Mesenchymal stem cell (in vitro differentiated cells and primary cell): Measurements from ENCODE around the gene CXADR.

ENCODE experiments used
- DNase-seq: peaks from one replicate; pipeline ENCODE4 v3.0.0-alpha.2; 2013
- H2AFZ ChIP-seq: one replicate; pipeline ENCODE4 v1.6.1; 2013; ENCODE audit warnings: low read depth, mild to moderate bottlenecking, control low read depth, inconsistent platforms, low read length, moderate library complexity
- H2AK5ac ChIP-seq: 2 replicates; pipeline ENCODE4 v1.6.1; 2013; ENCODE audit warnings: low read length, moderate library complexity, mild to moderate bottlenecking, inconsistent platforms; ENCODE audit not compliant: severe bottlenecking
- H2BK120ac ChIP-seq: one replicate; pipeline ENCODE4 v1.6.1; 2013; ENCODE audit warnings: low read depth, mild to moderate bottlenecking, inconsistent platforms, low read length, moderate library complexity
- H2BK12ac ChIP-seq, 2 experiments: one replicate each; pipeline ENCODE4 v1.6.1; 2013; ENCODE audit warnings: inconsistent platforms in 2 of 2, low read length in 2 of 2, mild to moderate bottlenecking in 2 of 2, moderate library complexity in 2 of 2, control low read depth in 1 of 2
- H2BK15ac ChIP-seq: one replicate; pipeline ENCODE4 v1.6.1; 2013; ENCODE audit warnings: mild to moderate bottlenecking, low read depth, inconsistent platforms; ENCODE audit not compliant: poor library complexity, severe bottlenecking
- H2BK5ac ChIP-seq: 2 replicates; pipeline ENCODE4 v1.6.1; 2013; ENCODE audit warnings: low read depth, mild to moderate bottlenecking, low read length, control low read depth, inconsistent platforms; ENCODE audit not compliant: poor library complexity, severe bottlenecking
- H3K14ac ChIP-seq, 2 experiments: one replicate each; pipeline ENCODE4 v1.6.1; 2013; ENCODE audit warnings: inconsistent platforms in 2 of 2, low read length in 2 of 2, control low read depth in 1 of 2, mild to moderate bottlenecking in 1 of 2, moderate library complexity in 1 of 2
- H3K18ac ChIP-seq, 2 experiments: one replicate each; pipeline ENCODE4 v1.6.1; 2013; ENCODE audit warnings: inconsistent platforms in 2 of 2, low read length in 2 of 2, control low read depth in 1 of 2, low read depth in 1 of 2, mild to moderate bottlenecking in 1 of 2
- H3K23ac ChIP-seq, 2 experiments: one replicate each; pipeline ENCODE4 v1.6.1; 2013; ENCODE audit warnings: inconsistent platforms in 2 of 2, low read length in 2 of 2, mild to moderate bottlenecking in 2 of 2, moderate library complexity in 2 of 2, control low read depth in 1 of 2
- H3K27ac ChIP-seq: 2 replicates; pipeline ENCODE4 v1.5.1; 2013; ENCODE audit warnings: mild to moderate bottlenecking, moderate library complexity, low read length, control low read depth, inconsistent platforms; ENCODE audit not compliant: poor library complexity, severe bottlenecking
- H3K27me3 ChIP-seq, 2 experiments: 2 replicates each; pipeline versions ENCODE4 v1.6.1 to v1.7.0; 2013; ENCODE audit warnings: low read length in 2 of 2, mild to moderate bottlenecking in 2 of 2, moderate library complexity in 2 of 2, control low read depth in 1 of 2, inconsistent platforms in 1 of 2; ENCODE audit not compliant: control insufficient read depth in 1 of 2, insufficient read depth in 1 of 2
- H3K36me3 ChIP-seq, 2 experiments: 2 replicates each; pipeline versions ENCODE4 v1.6.1 to v1.7.0; 2013; ENCODE audit warnings: low read length in 2 of 2, control low read depth in 1 of 2, inconsistent platforms in 1 of 2, low read depth in 1 of 2, mild to moderate bottlenecking in 1 of 2; ENCODE audit not compliant: insufficient read depth in 2 of 2, control insufficient read depth in 1 of 2
- H3K4ac ChIP-seq, 2 experiments: one replicate each; pipeline ENCODE4 v1.6.1; 2013; ENCODE audit warnings: inconsistent platforms in 2 of 2, low read length in 2 of 2, mild to moderate bottlenecking in 2 of 2, moderate library complexity in 2 of 2, control low read depth in 1 of 2, low read depth in 1 of 2
- H3K4me1 ChIP-seq: 2 replicates; pipeline ENCODE4 v1.6.1; 2013; ENCODE audit warnings: low read depth, low read length, control low read depth; ENCODE audit not compliant: control insufficient read depth, insufficient read depth
- H3K4me2 ChIP-seq: 2 replicates; pipeline ENCODE4 v1.6.1; 2013; ENCODE audit warnings: low read length, mild to moderate bottlenecking, inconsistent platforms; ENCODE audit not compliant: poor library complexity, severe bottlenecking
- H3K4me3 ChIP-seq, 2 experiments: 2 replicates each; pipeline versions ENCODE4 v1.5.1 to v1.7.0; 2013; ENCODE audit warnings: low read length in 2 of 2, mild to moderate bottlenecking in 2 of 2, control low read depth in 1 of 2, low read depth in 1 of 2; ENCODE audit not compliant: insufficient read depth in 1 of 2
- H3K79me1 ChIP-seq: replicated peaks from 2 replicates; pipeline ENCODE4 v1.6.1; 2013; ENCODE audit warnings: mild to moderate bottlenecking, control low read depth, low read length, inconsistent platforms; ENCODE audit not compliant: poor library complexity, severe bottlenecking
- H3K9ac ChIP-seq: 2 replicates; pipeline ENCODE4 v1.7.0; 2013; ENCODE audit warnings: mild to moderate bottlenecking, low read length, moderate library complexity
- H3K9me3 ChIP-seq: 2 replicates; pipeline ENCODE4 v1.7.0; 2013; ENCODE audit warnings: mild to moderate bottlenecking, low read length; ENCODE audit not compliant: control insufficient read depth
- H4K8ac ChIP-seq: one replicate; pipeline ENCODE4 v1.6.1; 2013; ENCODE audit warnings: inconsistent platforms, mild to moderate bottlenecking, low read length, moderate library complexity
- H4K91ac ChIP-seq: one replicate; pipeline ENCODE4 v1.6.1; 2013; ENCODE audit warnings: mild to moderate bottlenecking, low read length, inconsistent platforms
- WGBS: methylation state at CpG from one replicate; pipeline ENCODE4 v1.1.7; 2013; ENCODE audit warnings: mixed read lengths; 5-methylcytosine and 5-hydroxymethylcytosine counted together

The CXADR gene

DNA sequence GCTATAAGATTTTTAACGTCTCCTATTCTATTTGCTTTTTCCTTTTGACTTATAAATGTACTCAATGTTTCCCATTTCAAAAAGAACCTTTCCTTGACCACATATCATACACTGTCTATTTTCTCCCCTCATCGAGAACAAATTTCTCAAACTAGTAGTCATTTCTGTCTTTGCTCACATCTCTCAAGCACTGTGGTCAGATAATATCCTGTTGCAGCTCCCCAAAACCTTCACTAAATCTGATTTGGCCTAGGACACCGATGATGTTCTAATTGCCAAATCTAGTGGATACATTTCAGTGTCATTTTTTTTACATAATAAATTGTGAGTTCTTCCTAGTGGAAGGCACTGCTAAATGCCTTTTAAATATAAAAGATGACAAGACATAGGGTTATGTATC is 19.4 kb downstream of the CXADR start:
- no peak overlapping the region for H3K18ac ChIP-seq
- H3K4me3 ChIP-seq = no peak overlapping the region
- H3K4ac ChIP-seq = no peak overlapping the region
- no peak overlapping the region for H4K91ac ChIP-seq
- no peaks in the 10 kb centered on the region for H3K36me3 ChIP-seq
- H2BK15ac ChIP-seq = no peak overlapping the region
- no peak for DNase-seq
- no peak overlapping the region for H2BK5ac ChIP-seq
- H3K27ac ChIP-seq = no peak overlapping the region
- no peaks in the 10 kb centered on the region for H3K27me3 ChIP-seq
- H2BK120ac ChIP-seq = no peak overlapping the region
- no peak overlapping the region for H2BK12ac ChIP-seq
- H2AFZ ChIP-seq = no peak overlapping the region
- H3K79me1 ChIP-seq = peaks cover 21% of the 10 kb centered on the region
- no peak overlapping the region for H2AK5ac ChIP-seq
- H3K9ac ChIP-seq = no peak overlapping the region
- no peak overlapping the region for H3K14ac ChIP-seq
- H3K9me3 ChIP-seq = no peaks in the 10 kb centered on the region
- WGBS = 84% methylated on average over 3 of the region's 3 CpGs
- H3K4me1 ChIP-seq = no peaks in the 10 kb centered on the region
- no peak overlapping the region for H3K4me2 ChIP-seq
- no peak overlapping the region for H4K8ac ChIP-seq
- no peak overlapping the region for H3K23ac ChIP-seq

DNA sequence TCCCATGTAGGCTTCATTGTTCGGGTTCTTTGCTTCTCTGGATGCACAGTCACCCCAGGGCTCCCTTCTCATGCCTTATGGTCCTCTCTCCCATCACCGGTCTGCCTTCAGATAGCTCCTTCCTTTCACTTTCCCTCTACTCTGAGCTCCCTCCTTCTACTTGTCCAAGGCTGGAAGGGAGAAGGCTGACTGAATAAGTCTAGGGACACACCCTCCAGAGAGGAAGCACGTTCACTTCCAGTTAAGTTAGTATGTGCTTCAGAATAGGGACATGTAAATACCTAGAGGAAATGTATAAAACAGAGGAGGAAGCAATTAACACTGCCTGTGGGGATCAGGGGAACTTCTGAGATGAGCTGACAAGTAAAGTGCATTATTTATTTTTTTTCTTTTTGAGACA is 23.5 kb downstream of the CXADR start:
- Histone ChIP-seq H4K8ac (no peak overlapping the region), H2AFZ (no peak overlapping the region), H3K36me3 (no peaks in the 10 kb centered on the region), H3K23ac (no peak overlapping the region), H2BK120ac (no peak overlapping the region), H3K27me3 (no peaks in the 10 kb centered on the region), H3K9me3 (no peaks in the 10 kb centered on the region), H2AK5ac (no peak overlapping the region), H3K18ac (no peak overlapping the region), H3K79me1 (peaks cover 27% of the 10 kb centered on the region), H3K4ac (no peak overlapping the region), H4K91ac (no peak overlapping the region), H2BK15ac (no peak overlapping the region), H2BK12ac (no peak overlapping the region), H2BK5ac (no peak overlapping the region), H3K4me1 (no peaks in the 10 kb centered on the region), H3K4me3 (no peak overlapping the region), H3K14ac (no peak overlapping the region), H3K27ac (no peak overlapping the region), H3K4me2 (no peak overlapping the region), H3K9ac (no peak overlapping the region)
- DNase-seq = peak; percentile 10
- WGBS = 69% methylated on average over 2 of the region's 3 CpGs

DNA sequence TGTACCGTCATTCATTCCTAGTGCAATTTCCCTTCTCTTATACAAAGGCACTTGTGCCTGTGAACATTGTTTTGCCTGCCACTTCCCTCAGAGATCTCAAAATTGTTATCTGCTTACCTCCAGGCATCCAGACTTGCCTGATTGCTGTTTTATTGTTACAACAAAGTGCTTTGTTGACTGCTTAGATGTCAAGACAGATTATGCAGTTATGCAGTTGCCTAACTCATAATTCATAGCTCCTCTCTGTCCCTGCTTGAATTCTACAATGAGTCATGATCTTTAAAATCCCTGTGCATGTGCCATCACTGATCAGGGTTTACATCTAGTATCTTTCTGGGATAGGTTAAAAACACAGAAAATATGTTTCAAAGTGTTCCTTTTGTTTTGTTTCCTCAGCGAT is 24.5 kb downstream of the CXADR start:
- no peak overlapping the region for H3K4ac ChIP-seq
- no peak overlapping the region for H3K23ac ChIP-seq
- H4K91ac ChIP-seq = no peak overlapping the region
- H3K4me3 ChIP-seq = no peak overlapping the region
- H3K27ac ChIP-seq = no peak overlapping the region
- H3K9ac ChIP-seq = no peak overlapping the region
- no peak overlapping the region for H3K4me2 ChIP-seq
- no peak overlapping the region for H2BK12ac ChIP-seq
- no peak overlapping the region for H2BK120ac ChIP-seq
- no peaks in the 10 kb centered on the region for H3K4me1 ChIP-seq
- peaks cover 25% of the 10 kb centered on the region for H3K79me1 ChIP-seq
- H4K8ac ChIP-seq = no peak overlapping the region
- no peaks in the 10 kb centered on the region for H3K36me3 ChIP-seq
- H2AK5ac ChIP-seq = no peak overlapping the region
- no peak overlapping the region for H3K14ac ChIP-seq
- no peak overlapping the region for H2BK5ac ChIP-seq
- 85% methylated on average over 2 of the region's 2 CpGs for WGBS
- no peaks in the 10 kb centered on the region for H3K27me3 ChIP-seq
- no peak overlapping the region for H2BK15ac ChIP-seq
- no peaks in the 10 kb centered on the region for H3K9me3 ChIP-seq
- no peak overlapping the region for H3K18ac ChIP-seq
- H2AFZ ChIP-seq = no peak overlapping the region
- DNase-seq = peak; percentile 35

DNA sequence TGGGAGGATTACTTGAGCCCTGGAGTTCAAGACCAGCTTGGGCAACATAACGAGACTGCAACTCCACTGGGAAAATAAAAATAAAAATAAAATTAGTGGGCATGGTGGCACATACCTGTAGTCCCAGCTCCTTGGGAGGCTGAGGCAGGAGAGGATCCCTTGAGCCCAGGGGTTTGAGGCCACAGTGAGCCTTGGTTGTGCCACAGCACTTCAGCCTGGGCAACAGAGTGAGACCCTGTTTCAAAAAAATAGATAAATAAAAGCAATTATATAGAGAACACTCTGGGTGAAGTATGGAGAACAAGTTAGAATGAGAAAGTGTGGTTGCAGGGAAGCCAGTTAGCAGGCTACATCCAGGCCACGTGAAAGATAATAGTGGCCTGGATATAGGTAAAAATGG is 25.7 kb downstream of the CXADR start:
- H3K36me3 ChIP-seq = no peaks in the 10 kb centered on the region
- H3K4me1 ChIP-seq = no peaks in the 10 kb centered on the region
- WGBS = 96% methylated on average over 2 of the region's 2 CpGs

More for the DNA sequence above, 25.7 kb downstream of the CXADR start:
- Histone ChIP-seq H3K18ac (no peak overlapping the region), H4K91ac (no peak overlapping the region), H2BK15ac (no peak overlapping the region), H2BK120ac (no peak overlapping the region), H4K8ac (no peak overlapping the region), H3K9me3 (no peaks in the 10 kb centered on the region), H3K9ac (no peak overlapping the region), H3K79me1 (peaks cover 25% of the 10 kb centered on the region), H2BK5ac (no peak overlapping the region), H3K4me2 (no peak overlapping the region), H2BK12ac (no peak overlapping the region), H3K14ac (no peak overlapping the region), H3K27me3 (no peaks in the 10 kb centered on the region), H3K4ac (no peak overlapping the region), H3K27ac (no peak overlapping the region), H3K23ac (no peak overlapping the region), H2AFZ (no peak overlapping the region), H2AK5ac (no peak overlapping the region), H3K4me3 (no peak overlapping the region)
- no peak for DNase-seq
